Heart left ventricle (tissue), 16 donors: Measurements from ENCODE around the gene CNDP1. TPM values are rescaled to one million over a fixed set of nuclear protein-coding genes. Genes with fewer than 3 reads are reported as not detected.

ENCODE experiments used
- ATAC-seq, 4 donors: fragments of 200-7000 bp; cut with Tn5 transposase; one replicate each; pipeline ENCODE4 v1.9.1; 2020 to 2022; ENCODE audit warnings: moderate library complexity in 4 of 4, mild to moderate bottlenecking in 3 of 4, moderate number of reproducible peaks in 1 of 4
- DNase-seq, 5 donors: peaks; one replicate each; pipeline ENCODE4 v3.0.0-alpha.2; 2020
- H3K27ac ChIP-seq, 12 donors: fragments of 200-600 bp; sonication (generic) in 4 of 12; one replicate each; pipeline versions ENCODE4 v1.5.0 to v1.8.0; 2016 to 2022; ENCODE audit warnings: mild to moderate bottlenecking in 2 of 12
- H3K27me3 ChIP-seq, 9 donors: fragments of 200-600 bp; sonication (generic) in 2 of 9; one replicate each; pipeline versions ENCODE4 v1.5.1 to v1.8.0; 2016 to 2022; ENCODE audit warnings: mild to moderate bottlenecking in 3 of 9
- H3K36me3 ChIP-seq, 9 donors: fragments of 200-600 bp; sonication (generic) in 2 of 9; one replicate each; pipeline versions ENCODE4 v1.5.0 to v1.8.0; 2018 to 2022; ENCODE audit warnings: mild to moderate bottlenecking in 2 of 9
- H3K4me1 ChIP-seq, 12 donors: fragments of 200-600 bp; sonication (generic) in 4 of 12; one replicate each; pipeline versions ENCODE4 v1.5.0 to v1.8.0; 2016 to 2022; ENCODE audit warnings: mild to moderate bottlenecking in 3 of 12
- H3K4me3 ChIP-seq, 12 donors: fragments of 200-600 bp; sonication (generic) in 4 of 12; one replicate each; pipeline versions ENCODE4 v1.5.0 to v1.8.0; 2017 to 2022; ENCODE audit warnings: mild to moderate bottlenecking in 9 of 12, moderate library complexity in 4 of 12
- H3K9me3 ChIP-seq, 12 donors: fragments of 200-600 bp; sonication (generic) in 4 of 12; one replicate each; pipeline versions ENCODE4 v1.5.0 to v1.8.0; 2016 to 2022; ENCODE audit warnings: mild to moderate bottlenecking in 1 of 12
- POLR2A ChIP-seq, 2 donors: fragments of 450-650 bp; IDR thresholded peaks; one replicate each; pipeline ENCODE4 v1.6.1; 2017; ENCODE audit warnings: antibody characterized with exemption in 2 of 2, mild to moderate bottlenecking in 2 of 2, moderate library complexity in 2 of 2
- WGBS, 4 donors: extraction: QIAGEN DNeasy Blood & Tissue Kit in 2 of 4; methylation state at CpG; one replicate each; pipeline versions ENCODE4 v1.1.5 to v1.1.7; 2013 to 2018; 5-methylcytosine and 5-hydroxymethylcytosine counted together
- intact Hi-C, 10 donors: fragments of 100-400 bp; cut with DNase I; formaldehyde crosslinking; loops; one replicate each; pipeline versions ENCODE4 v1.11.1 to v1.14.2; 2022
- polyA plus RNA-seq, 2 donors: library from polyadenylated mRNA; stranded (reverse); fragments of 200-250 nt; gene quantifications; one replicate each; pipeline ENCODE4 v1.2.3, GENCODE V29; 2013
- total RNA-seq, 9 donors: library from RNA; depleted of rRNA in 2 of 9; stranded (reverse); fragments of >200 nt in 2 of 9; fragmentation: NEBNext Ultra II Directional in 3 of 9; extraction: Animal tissue kit (Norgen Biotek cat#: 25700) in 3 of 9; gene quantifications; one replicate each; pipeline versions ENCODE4 v1.1.0 to v1.2.4, GENCODE V29; 2016 to 2023
- TF ChIP-seq, protein P1 (sequence below), 12 donors: fragments of 200-600 bp; sonication (generic) in 4 of 12; IDR thresholded peaks; one replicate each; pipeline versions ENCODE4 v1.5.0 to v1.8.0; 2018 to 2022; ENCODE audit warnings: antibody characterized with exemption in 12 of 12, mild to moderate bottlenecking in 5 of 12
- donor health status: ischemic (EF 13 %, LVEDD 7.1; RV severe dilation, severe dysfunction).
- donor health status: healthy with polysubstance abuse.
- donor health status: DM: no; HTN: yes; CAD: no.
- donor health status: DM: no; HTN: no; CAD: no.
- donor health status: ischemic (EF 25% LVEDD 6.9; RV normal size, moderate dysfunction).
- donor health status: ischemic (EF 25% LVEDD 5.7; RV mildly dilated, moderate dysfunction).
- donor health status: healthy.
- donor health status: DM: yes; HTN: yes; CAD: no.
- donor health status: ischemic (EF 35%, LVEDD 5.7; RV mildly dilated, moderate dysfunction).
- donor health status: nonischemic (EF 11% LVEDD 7.7; RV severe dilation, severe dysfunction).
- donor health status: DM: yes; HTN: yes; CAD: no.
- donor health status: PGD.
- donor health status: ischemic (EF 29% LVEDD 5.4; RV normal size, mild dysfunction).
- donor health status: nonischemic (EF 23%, LVEDD 6.1; RV moderate dilation, normal function).

The CNDP1 gene
- total and polyA plus RNA-seq, 11 donors = 0.03 TPM; not detected in 10

DNA sequence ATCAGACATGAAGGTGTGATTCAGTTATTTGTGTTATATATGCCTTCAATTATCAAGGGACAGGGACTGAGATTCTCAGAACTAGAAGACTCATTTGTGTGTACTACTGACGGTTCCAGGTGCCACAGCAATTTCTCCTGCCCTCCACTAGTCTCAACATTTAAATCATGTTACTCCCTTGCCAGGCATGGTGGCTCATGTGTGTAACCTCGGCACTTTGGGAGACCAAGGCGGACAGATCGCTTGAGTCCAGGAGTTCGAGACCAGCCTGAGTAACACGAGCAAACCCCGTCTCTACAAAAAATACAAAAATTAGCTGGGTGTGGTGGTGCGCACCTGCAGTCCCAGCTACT lies 37.0 kb upstream of the CNDP1 start:
- Histone ChIP-seq H3K4me1 (peaks cover 0 to 54% (median 25%) of the 10 kb centered on the region in 12 donors), H3K9me3 (no peaks in the 10 kb centered on the region), H3K36me3 (peaks cover 0 to 24% (median 17%) of the 10 kb centered on the region in 9 donors), H3K27me3 (no peaks in the 10 kb centered on the region), H3K27ac (peak overlapping the region in 10 of 12 donors; percentile 81 to 97 (median 95)), H3K4me3 (peak overlapping the region in 11 of 12 donors; percentile 70 to 99 (median 91))
- ATAC-seq (no peak), DNase-seq (no peak)
- WGBS, 4 donors = 92 to 98% (median 95%) methylated on average over 8 of the region's 8 CpGs
- TF ChIP-seq, protein P1, sequence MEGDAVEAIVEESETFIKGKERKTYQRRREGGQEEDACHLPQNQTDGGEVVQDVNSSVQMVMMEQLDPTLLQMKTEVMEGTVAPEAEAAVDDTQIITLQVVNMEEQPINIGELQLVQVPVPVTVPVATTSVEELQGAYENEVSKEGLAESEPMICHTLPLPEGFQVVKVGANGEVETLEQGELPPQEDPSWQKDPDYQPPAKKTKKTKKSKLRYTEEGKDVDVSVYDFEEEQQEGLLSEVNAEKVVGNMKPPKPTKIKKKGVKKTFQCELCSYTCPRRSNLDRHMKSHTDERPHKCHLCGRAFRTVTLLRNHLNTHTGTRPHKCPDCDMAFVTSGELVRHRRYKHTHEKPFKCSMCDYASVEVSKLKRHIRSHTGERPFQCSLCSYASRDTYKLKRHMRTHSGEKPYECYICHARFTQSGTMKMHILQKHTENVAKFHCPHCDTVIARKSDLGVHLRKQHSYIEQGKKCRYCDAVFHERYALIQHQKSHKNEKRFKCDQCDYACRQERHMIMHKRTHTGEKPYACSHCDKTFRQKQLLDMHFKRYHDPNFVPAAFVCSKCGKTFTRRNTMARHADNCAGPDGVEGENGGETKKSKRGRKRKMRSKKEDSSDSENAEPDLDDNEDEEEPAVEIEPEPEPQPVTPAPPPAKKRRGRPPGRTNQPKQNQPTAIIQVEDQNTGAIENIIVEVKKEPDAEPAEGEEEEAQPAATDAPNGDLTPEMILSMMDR (IDR thresholded peaks at IDR 0.05) = no peak
- no peak for TF ChIP-seq POLR2A (IDR thresholded peaks at IDR 0.05)
- intact Hi-C loops = loop anchor here in 8 of 10 donors (1.0 to 10.0 kb wide), 6 partner anchors 48 to 2000 kb away; partner anchors contain the start of genes ZNF407 (in 3 of the 8) and ZNF516 (in 1 of the 8)

DNA sequence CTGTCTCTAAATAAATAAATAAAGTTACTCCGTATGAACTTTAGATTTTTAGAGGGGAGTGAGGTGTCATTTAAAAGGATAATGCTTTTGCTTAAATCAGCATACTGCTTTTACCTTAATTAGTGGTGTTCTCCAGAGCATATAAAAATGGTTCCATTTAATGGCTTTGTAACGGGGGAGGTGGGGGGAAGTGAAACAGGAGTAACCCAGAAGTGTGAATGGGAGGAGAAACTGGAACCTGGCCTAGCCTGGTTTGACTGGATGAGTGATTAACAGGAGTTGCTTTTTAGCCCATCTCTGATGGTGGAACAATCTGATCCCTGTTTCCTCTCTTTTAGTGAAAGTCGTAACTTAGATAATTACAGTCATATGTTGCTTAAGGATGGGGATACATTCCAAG lies 36.5 kb upstream of the CNDP1 start:
- Histone ChIP-seq H3K27ac (peak overlapping the region in 5 of 12 donors; percentile 91 to 97 (median 95)), H3K9me3 (no peaks in the 10 kb centered on the region), H3K4me1 (peaks cover 0 to 59% (median 25%) of the 10 kb centered on the region in 12 donors), H3K36me3 (peaks cover 0 to 28% (median 22%) of the 10 kb centered on the region in 9 donors), H3K4me3 (peak overlapping the region in 3 of 12 donors; percentile 82 to 99 (median 94)), H3K27me3 (no peaks in the 10 kb centered on the region)
- intact Hi-C loops = loop anchor here in 8 of 10 donors (1.0 to 10.0 kb wide), 7 partner anchors 48 to 2000 kb away; partner anchors contain the start of genes ZNF407 (in 3 of the 8) and ZNF516 (in 1 of the 8)
- TF ChIP-seq, protein P1 (IDR thresholded peaks at IDR 0.05) = no peak
- TF ChIP-seq POLR2A (IDR thresholded peaks at IDR 0.05) = no peak
- WGBS, 4 donors = 78 to 86% (median 82%) methylated on average over 3 of the region's 3 CpGs
- ATAC-seq (no peak), DNase-seq (no peak)

DNA sequence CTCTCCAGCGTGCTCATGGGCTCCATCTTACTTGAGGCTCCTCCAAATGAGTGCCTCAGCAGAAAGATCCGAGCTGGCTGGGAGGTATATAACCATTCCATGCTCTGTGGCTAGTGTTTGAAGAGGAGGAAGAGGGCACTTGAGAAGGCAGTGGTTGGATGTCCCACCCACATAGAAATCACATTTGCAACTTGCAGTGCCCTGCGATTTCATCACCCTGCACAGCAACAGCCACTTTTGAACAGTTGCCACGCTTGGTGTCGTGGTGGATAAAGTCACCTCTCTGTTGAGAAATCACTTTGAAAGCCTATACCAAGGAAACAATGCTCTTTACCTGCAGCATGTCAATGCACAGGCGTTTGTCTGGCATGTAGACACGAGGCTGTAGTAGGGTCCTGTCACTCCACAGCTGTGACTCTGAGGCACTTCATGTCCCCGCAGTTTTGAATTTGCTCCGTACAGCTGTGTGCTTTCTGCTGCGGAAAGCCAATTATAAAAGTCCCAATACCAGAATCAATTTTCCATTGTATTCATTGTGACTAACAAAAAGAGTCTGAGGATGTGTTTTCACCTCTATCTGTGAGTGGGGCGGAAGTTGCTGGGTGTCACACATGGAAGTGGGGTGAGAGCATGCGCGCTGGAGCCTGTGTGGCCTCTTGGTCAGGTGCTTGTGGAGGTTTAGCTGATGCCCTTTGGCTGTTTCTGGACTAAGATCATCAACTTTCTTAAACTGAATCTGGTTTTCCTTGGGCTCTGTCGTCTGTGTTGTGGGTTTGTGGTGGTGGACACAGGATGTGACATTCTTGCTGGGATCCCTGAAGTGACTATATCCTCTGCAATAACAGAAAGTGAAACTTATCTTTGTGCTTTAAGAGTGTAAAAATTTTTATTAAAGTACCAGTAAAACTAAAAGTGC lies 35.3 kb upstream of the CNDP1 start:
- TF ChIP-seq, protein P1 (IDR thresholded peaks at IDR 0.05) = no peak
- H3K4me3 ChIP-seq = peak overlapping the region in 9 of 12 donors; percentile 20 to 60 (median 30)
- H3K27me3 ChIP-seq = no peaks in the 10 kb centered on the region
- H3K4me1 ChIP-seq = peaks cover 0 to 62% (median 25%) of the 10 kb centered on the region in 12 donors
- 71 to 79% (median 74%) methylated on average over 12 to 14 of the region's 14 CpGs for WGBS, 4 donors
- H3K27ac ChIP-seq = peak overlapping the region; percentile 8 to 95 (median 72)
- no peaks in the 10 kb centered on the region for H3K9me3 ChIP-seq
- ATAC-seq (no peak), DNase-seq (peak in 3 of 5 donors; percentile 50 to 56 (median 52))
- peaks cover 0 to 38% (median 33%) of the 10 kb centered on the region in 9 donors for H3K36me3 ChIP-seq
- intact Hi-C loops = loop anchor here in 8 of 10 donors (2.0 to 10.0 kb wide), 6 partner anchors 48 to 1998 kb away; partner anchors contain the start of genes ZNF407 (in 3 of the 8) and ZNF516 (in 1 of the 8)

DNA sequence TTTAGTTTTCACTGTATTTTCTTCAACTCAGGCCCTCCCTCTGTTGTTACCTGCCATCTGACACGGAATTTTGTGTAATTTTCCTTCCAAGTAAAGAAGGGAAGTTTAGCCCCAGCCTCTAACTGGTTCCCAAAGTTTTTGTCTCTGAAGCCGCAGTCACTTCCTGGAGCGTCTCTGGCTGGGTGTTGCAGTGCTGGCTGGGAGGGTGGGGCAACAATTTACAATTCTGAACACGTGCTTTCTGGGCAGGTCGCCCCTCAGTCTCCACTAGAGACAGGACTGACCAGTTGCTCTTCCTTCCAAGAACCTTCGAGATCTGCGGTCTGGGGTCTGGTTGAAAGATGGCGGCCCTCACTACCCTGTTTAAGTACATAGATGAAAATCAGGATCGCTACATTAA lies 34.7 kb upstream of the CNDP1 start:
- intact Hi-C loops = loop anchor here in 8 of 10 donors (2.0 to 10.0 kb wide), 6 partner anchors 48 to 1998 kb away; partner anchors contain the start of genes ZNF407 (in 3 of the 8) and ZNF516 (in 1 of the 8)

More for the DNA sequence above, 34.7 kb upstream of the CNDP1 start:
- ATAC-seq = peak in 1 of 4 donors; percentile 39
- peaks cover 0 to 44% (median 39%) of the 10 kb centered on the region in 9 donors for H3K36me3 ChIP-seq
- no peaks in the 10 kb centered on the region for H3K27me3 ChIP-seq
- H3K4me1 ChIP-seq = peaks cover 0 to 62% (median 25%) of the 10 kb centered on the region in 12 donors
- peak in 4 of 5 donors; percentile 81 to 89 (median 86) for DNase-seq
- peak overlapping the region in 10 of 12 donors; percentile 9 to 60 (median 29) for H3K4me3 ChIP-seq
- WGBS, 4 donors = 49 to 63% (median 55%) methylated on average over 9 of the region's 9 CpGs
- H3K27ac ChIP-seq = peak overlapping the region; percentile 8 to 95 (median 72)
- no peaks in the 10 kb centered on the region for H3K9me3 ChIP-seq
- TF ChIP-seq POLR2A (IDR thresholded peaks at IDR 0.05) = no peak
